PC-9 (cell line): Measurements from ENCODE around the gene PGS1.

Experiments used
- EZH2 ChIP-seq: fragments of 200-600 bp; sonication (generic); IDR thresholded peaks from 2 replicates; pipeline ENCODE4 v1.8.0; 2017; ENCODE audit warnings: antibody characterized with exemption, low read depth
- TF ChIP-seq, protein P1 (sequence below): fragments of 200-600 bp; sonication (generic); conservative IDR thresholded peaks from 2 replicates; pipeline ENCODE4 v1.6.1; 2017; ENCODE audit warnings: mixed run types, antibody characterized with exemption, mild to moderate bottlenecking, moderate library complexity

DNA sequence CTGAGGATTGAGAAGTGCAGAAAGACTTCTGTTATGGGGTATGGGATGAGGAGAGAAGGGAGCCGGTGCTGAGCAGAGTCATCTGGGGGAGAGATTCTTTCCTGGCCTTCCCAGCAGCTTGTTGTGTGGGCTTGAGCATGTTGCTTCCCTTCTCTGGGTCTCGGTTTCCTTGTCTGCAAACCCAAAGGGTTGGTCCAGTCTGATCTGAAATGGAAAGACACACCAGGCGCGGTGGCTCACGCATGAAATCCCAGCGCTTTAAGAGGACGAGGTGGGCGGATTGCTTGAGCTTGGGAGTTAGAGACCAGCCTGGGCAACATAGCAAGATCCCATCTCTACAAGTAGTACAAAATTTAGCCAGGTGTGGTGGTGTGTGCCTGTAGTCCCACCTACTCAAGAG lies 24.6 kb upstream of the PGS1 start:
- TF ChIP-seq, protein P1, sequence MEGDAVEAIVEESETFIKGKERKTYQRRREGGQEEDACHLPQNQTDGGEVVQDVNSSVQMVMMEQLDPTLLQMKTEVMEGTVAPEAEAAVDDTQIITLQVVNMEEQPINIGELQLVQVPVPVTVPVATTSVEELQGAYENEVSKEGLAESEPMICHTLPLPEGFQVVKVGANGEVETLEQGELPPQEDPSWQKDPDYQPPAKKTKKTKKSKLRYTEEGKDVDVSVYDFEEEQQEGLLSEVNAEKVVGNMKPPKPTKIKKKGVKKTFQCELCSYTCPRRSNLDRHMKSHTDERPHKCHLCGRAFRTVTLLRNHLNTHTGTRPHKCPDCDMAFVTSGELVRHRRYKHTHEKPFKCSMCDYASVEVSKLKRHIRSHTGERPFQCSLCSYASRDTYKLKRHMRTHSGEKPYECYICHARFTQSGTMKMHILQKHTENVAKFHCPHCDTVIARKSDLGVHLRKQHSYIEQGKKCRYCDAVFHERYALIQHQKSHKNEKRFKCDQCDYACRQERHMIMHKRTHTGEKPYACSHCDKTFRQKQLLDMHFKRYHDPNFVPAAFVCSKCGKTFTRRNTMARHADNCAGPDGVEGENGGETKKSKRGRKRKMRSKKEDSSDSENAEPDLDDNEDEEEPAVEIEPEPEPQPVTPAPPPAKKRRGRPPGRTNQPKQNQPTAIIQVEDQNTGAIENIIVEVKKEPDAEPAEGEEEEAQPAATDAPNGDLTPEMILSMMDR = no peak
- no peak for TF ChIP-seq EZH2
